UCSD-AML1 (cell line): Measurements from ENCODE around the gene SV2C.
"Not testable (repeated sequence)": the region's sequence is repeated elsewhere in the genome, so short reads cannot be mapped to it uniquely, and the experiment has no call there.

Source experiments
- DNase-seq: peaks from one replicate; lab custom pipeline; 2025; ENCODE audit not compliant: unreplicated experiment; lab: John Stamatoyannopoulos, UW

The SV2C gene

DNA sequence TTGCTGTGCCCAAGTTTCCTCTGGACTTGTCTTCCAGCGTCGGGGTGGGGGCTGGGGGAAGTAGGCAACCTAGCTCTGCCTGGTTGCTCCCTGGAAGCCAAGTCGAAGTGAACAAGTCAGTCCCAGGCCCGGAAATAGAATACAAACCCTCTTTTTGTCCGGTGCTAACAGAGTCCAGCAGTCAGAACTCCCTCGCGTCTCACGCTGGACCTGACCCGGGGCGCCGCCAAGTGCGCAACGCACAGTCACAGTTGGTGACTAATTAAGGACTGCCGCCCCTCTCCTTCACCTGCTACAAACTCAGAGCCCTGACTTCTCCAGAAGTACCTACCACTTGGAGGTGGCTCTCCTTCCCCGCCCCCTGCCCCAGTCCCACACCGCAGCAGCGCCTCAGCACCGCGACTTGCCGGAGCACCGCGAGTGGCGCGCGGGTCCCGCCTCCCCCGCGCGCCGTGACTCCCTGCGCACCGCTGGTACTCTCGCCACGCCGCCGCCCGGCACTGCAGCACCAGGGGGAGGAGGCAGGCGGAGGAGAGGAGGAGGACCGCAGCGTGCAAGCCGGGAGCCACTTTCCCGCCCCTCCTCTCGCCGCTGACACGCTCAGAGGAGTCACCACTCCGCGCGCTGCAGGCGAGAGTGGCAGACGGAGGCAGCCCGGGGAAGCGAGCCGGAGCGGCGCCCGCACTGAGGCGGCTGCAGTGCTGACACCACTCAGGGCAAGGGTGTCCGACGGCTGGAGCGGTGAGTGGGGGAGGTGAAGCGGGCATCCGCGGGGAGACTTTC lies at the start of gene SV2C:
SV2C (plus strand) TSS at position 612 of the 783 bp plus-strand sequence. CDS start 48,368 bp downstream, outside the sequence.
- no peak for DNase-seq

- not testable (repeated sequence) for DNase-seq
Measured at GRCh38 chr5:76037736-76038151, 45.4 kb upstream of the SV2C start.

DNA sequence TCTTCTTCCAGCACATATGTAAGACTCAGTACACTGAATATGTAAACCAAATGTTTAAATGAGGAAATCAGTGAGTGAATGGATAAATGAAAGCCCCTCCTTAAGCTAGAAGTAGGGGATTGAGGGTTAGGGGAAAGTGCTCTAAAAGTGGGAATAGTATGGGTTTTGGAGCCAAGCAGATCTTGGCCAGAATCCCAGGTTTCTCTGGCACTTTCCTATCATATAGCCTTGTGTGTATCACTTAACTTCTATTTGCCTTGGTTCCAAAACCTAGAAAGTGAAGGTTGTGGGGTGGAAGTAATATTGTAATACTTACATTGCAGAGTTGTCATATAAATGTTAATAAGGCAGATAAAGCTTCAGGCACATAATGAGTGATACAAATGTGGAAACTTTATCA lies 45.0 kb upstream of the SV2C start:
- DNase-seq, result no peak

- DNase-seq, result no peak
Measured at GRCh38 chr5:76040806-76041205, 42.4 kb upstream of the SV2C start.

GRCh38 chr5:76041863-76042262 lies 41.3 kb upstream of the SV2C start:
- DNase-seq, result peak; percentile 9

GRCh38 chr5:76046741-76047140 lies 36.4 kb upstream of the SV2C start:
- DNase-seq, result no peak

DNA sequence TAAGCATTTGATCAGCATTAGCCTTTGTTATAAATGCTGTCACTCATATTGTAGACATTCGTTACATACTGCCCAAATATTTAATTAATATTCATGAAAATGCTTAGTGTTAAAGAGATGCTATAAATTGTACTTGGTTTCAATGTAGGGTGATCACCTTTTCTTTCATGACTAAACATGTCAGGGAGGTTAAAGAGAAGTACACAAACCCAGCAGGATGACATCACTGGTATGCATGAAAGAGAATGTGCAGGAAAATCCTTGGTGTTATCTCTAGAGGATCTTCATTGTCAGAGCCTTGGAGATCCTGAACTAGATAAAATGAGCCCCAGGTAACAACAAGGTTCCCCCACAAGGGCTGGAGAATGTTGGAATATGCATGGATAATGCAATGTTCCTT lies 33.0 kb upstream of the SV2C start:
- DNase-seq, result no peak

DNA sequence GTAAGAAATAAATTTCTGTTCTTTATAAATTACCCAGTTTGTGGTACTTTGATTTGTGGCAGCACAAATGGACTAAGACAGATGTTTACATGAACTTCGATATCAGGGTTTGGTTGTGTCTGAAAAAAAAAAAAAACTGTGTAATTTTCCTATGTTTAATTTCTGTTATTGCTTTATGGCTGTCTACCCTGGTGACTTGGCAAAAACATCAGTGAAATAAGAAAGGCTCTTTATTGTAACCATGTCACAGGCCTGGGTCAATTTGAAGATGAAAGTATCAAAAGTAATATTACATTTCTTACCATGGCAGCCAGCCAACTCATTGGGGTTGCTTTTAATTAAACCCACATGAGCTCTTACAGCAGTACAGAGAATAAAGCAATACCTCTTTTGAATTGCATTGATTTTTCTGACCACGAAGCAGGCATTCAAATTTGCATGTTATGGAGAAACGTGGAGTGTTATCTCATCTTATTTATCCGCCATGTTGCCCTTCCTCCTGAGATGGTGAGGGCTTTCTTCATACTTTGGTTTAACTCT lies 20.6 kb upstream of the SV2C start:
- no peak for DNase-seq

- no peak for DNase-seq
Measured at GRCh38 chr5:76065258-76065657, 17.9 kb upstream of the SV2C start.

DNA sequence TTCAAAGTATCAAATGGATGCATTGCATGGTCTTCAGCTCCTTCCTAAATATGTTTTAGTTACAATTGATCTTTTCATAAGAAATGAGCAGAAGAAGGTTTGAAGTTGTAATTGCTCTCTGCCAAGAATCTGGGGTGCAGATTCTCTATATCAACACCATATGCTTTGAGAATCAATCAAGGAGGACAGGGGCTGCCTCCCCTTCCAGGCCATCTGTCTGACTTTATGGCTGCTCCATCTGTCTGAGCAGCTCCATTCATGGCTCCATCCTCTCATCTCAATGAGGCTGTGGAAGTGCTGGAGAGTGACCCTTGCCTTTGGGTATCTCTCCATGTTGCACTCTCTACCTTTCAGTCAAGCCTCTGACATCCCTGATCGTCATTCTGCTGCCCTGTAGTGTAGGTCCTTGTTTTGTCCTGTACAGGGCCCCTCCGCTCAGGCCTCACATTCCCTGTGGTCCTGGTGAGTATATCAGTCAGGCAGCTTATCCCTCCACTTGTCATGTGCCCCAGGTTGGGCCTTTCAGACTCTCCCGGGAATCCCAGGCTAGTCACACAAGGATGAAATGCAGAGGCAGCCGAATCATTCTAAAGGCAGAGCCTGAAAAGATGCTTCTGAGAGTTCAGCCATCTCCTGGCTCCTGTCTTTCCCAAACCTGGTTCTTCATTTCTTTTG lies 14.0 kb upstream of the SV2C start:
- no peak for DNase-seq

GRCh38 chr5:76074487-76075065 lies 8.6 kb upstream of the SV2C start:
- DNase-seq, result no peak

GRCh38 chr5:76081811-76082771 lies 1.1 kb upstream of the SV2C start:
- no peak for DNase-seq

GRCh38 chr5:76083555-76084495 lies 642 bp downstream of the SV2C start:
- no peak for DNase-seq

GRCh38 chr5:76084496-76085242 lies 1.5 kb downstream of the SV2C start:
- DNase-seq, result no peak

DNA sequence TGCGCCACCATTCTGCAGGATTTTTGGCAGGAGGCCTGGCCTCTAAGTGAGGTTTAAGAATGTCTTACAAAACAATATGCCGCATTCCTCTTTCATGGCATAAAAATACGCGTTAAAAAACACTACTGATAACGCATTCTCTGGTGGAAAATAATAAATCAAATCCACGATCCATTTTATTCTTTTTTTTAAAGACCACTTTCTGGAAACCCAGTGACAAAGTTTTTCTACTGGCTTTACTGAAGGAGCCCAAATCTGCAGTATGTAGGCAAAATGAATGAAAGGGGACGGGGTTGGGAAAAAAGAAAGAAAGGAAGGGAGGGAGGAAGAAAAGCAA lies 2.0 kb downstream of the SV2C start:
- DNase-seq, result no peak

GRCh38 chr5:76086095-76086494 lies 2.9 kb downstream of the SV2C start:
- DNase-seq, result no peak

DNA sequence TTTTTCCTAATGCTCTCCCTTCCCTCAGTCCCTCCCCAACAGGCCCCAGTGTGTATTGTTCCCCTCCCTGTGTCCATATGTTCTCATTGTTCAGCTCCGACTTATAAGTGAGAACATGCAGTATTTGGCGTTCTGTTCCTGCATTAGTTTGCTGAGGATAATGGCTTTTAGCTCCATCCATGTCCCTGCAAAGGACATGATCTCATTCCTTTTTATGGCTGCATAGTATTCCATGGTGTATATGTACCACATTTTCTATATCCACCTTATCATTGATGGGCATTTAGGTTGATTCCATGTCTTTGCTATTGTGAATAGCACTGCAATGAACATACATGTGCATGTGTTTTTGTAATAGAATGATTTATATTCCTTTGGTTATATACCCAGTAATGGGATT lies 6.0 kb downstream of the SV2C start:
- DNase-seq, result not testable (repeated sequence)

- DNase-seq, result no peak
Measured at GRCh38 chr5:76091351-76091750, 8.2 kb downstream of the SV2C start.

DNA sequence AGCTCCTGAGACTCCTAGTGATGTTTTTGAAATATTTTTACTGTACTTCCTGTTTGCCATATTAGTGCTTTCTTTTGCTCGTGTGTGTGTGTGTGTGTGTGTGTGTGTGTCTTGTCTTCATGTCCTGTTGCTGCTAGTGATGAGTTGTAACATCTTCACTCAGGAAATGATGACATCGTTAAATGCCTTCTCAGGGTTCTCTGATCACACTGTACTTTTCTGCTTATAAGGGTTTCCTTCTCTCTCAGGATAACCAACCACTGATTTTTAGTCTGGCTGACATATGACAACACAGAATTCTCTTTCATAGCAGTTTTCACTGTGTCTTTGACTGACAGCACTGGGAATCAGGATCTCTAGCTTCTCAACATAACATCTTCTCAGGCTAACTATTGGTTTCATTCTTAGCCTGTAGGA lies 16.1 kb downstream of the SV2C start:
- no peak for DNase-seq
